GM12873 (cell line): ENCODE data around the gene USHBP1.

ENCODE experiments used
- TF ChIP-seq, protein P1 (sequence below): IDR thresholded peaks from 2 replicates; pipeline ENCODE4 v1.5.1; 2012; ENCODE audit warnings: low read depth, mild to moderate bottlenecking, moderate library complexity, low read length, control low read depth; ENCODE audit not compliant: insufficient read depth; ENCODE audit errors: missing control alignments

USHBP1 gene

DNA sequence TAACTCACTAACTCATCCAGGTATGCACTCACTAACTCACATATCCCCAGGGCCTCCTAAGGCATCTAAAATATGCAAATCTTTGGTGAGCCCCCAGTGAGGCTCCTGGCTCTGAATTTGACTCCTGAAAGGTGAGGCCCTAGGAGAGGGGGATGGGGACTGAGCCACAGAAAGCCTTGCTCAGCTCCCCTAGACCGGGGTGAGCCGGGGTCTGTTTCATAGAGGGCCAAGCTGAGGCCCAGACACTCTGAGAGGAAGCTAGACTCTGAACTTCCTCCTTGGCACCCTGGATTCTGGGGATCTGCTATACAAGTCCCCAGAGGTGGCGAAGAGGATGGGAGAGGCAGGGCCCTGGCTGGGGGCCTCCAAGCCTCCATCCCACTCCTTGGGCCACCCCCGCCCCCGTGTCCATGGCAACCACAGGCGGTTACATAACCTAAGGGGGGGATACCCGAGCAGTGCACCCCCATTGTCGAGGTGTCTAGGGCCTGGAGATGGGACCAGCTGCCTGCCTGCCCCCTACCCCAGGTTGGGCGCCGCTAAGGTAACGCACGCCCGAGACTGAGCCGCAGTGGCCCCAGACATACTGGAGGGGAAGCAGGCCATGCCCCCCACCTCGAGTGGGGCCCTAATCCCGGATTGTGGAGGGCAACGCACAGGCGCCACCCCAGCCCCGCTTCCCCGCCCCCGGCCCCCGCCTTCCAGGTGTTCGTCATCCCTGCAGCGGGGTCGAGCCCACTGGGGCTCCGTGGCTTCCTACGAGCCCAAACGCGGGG is 38.0 kb upstream of the USHBP1 start:
- TF ChIP-seq, protein P1, sequence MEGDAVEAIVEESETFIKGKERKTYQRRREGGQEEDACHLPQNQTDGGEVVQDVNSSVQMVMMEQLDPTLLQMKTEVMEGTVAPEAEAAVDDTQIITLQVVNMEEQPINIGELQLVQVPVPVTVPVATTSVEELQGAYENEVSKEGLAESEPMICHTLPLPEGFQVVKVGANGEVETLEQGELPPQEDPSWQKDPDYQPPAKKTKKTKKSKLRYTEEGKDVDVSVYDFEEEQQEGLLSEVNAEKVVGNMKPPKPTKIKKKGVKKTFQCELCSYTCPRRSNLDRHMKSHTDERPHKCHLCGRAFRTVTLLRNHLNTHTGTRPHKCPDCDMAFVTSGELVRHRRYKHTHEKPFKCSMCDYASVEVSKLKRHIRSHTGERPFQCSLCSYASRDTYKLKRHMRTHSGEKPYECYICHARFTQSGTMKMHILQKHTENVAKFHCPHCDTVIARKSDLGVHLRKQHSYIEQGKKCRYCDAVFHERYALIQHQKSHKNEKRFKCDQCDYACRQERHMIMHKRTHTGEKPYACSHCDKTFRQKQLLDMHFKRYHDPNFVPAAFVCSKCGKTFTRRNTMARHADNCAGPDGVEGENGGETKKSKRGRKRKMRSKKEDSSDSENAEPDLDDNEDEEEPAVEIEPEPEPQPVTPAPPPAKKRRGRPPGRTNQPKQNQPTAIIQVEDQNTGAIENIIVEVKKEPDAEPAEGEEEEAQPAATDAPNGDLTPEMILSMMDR: no peak

DNA sequence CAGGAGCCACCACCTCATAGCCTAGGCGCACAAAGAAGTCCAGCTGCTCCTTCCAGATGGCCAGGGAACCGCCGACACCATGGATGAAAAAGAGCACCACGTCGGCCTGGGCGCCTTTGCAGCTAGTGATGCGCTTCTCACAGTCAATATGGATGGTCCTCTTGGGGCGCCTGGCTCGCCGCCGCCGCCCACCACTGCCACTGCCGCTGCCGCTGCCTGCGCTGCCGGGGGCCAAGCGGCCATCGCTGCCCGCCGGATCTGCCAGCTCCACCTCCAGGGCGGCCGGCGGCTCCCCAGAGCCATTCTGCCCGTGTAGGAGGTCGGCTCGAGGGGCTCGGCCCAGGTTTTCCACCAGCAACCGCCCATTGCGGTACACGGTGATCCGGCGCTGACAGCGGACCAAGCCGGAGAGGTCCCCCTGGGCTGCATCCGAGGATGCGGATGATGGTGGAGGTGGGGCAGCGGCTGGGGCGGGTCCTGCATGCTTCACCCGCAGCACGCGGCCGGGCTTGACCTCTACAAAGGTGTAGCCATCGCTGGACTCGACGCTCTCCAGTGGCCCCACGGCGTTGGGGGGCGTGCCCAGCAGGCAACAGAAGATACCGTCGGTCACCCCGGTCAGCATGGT is 36.6 kb upstream of the USHBP1 start:
- TF ChIP-seq, protein P1: no peak

DNA sequence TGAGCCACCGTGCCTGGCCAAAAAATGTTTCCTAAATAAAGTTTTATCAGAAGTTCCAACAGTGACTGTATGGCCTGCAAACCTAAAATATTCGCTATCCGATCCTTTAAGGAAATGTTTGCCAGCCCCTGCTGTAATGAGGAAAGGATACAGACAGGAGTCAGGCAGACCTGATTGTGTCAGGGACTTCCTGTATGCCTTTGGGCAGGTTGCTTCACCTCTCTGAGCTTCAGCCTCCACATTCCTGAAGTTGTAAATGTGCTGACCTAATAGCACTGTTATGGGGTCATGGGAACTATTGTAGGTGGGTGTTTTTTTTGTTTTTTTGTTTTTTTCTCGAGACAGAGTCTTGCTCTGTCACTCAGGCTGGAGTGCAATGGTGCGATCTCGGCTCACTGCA is 32.4 kb upstream of the USHBP1 start:
- TF ChIP-seq, protein P1: no peak

DNA sequence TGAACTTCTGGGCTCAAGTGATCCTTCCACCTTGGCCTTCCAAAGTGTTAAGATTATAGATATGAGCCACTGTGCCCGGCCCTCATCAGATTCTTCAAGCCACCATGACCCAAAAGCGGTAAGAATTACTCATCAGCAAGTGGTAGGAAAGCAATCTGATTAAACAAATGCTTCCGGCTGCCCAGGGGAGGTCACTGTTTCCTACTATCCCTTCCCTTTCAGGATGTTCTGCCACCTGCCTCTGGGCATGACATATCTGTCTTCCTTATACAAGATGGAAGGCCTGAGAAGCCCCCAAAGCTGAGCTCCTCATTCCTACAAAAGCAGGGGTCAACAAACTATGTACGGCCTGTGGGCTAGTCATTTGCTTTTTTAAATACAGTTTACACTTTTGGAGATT is 31.7 kb upstream of the USHBP1 start:
- TF ChIP-seq, protein P1: no peak

DNA sequence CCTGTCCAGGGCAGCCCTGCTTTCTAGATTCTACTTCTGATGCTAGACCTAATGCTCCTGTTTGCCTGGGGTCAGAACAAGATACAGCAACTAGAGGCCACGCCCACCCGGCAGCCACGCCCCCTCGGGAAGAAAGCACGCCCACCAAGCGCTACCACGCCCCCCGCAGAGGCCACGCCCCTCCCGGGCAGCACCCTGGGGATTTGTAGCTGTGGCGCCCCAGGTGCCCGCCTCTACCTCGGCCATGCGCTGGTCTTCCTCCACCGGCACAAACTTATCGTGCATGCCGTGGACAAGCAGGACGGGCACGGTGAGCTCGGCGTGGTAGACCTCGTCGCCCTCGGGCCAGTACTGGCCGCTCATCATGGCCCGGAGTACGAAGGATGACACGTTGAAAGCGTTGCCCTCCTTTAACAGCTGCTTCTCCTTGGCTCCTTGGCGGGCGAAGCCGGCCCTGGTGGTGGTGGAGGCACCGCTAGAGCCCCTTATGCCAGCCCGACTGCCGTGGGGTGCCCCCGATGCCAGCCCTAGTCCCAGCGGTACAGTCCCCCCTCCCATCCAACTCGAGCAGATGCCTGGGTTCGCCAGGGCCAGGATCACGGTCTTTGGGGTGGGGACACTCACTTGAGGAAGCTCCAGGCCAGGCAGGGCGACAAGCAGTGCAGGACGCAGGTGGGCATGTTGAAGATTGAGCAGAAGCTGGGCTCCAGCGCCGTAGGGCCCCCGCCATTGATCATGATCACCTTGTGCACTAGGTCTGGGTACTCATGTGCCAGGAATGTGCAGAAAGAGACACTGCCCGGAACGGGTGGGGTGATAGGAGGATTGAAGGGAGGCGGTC is 29.7 kb upstream of the USHBP1 start:
- TF ChIP-seq, protein P1: no peak

DNA sequence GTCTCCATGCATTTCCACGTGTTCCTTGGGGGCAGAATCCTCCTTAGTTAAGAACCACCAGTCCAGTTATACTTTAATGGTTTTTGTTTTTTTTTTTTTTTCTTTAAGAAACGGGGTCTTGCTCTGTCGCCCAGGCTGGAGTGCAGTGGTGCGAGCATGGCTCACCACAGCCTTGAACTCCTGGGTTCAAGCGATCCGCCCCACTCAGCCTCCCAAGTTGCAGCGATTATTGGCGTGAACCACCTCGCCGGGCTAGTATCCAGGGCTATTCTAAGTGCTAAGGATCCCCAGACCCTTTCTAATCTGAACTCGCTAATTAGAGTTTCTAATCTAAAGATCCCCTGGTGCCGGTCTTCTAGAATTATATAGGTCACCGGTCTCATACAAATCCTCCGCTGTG is 29.1 kb upstream of the USHBP1 start:
- TF ChIP-seq, protein P1: no peak
